Right hindlimb (tissue), 1 donor: ENCODE measurements around the gene KCNK13.
"Not testable (repeated sequence)": the region's sequence is repeated elsewhere in the genome, so short reads cannot be mapped to it uniquely, and the experiment has no call there.

ENCODE experiments used
- DNase-seq: peaks from one replicate; pipeline ENCODE4 v3.0.0-alpha.2; 2018

Gene KCNK13

GRCh38 chr14:90061685-90062126, at the start of gene KCNK13:
Gene KCNK13 (plus strand): TSS chr14:90061994. CDS start chr14:90062206, 212 bp downstream.
- DNase-seq: peak; percentile 48

- DNase-seq: no peak
Measured at GRCh38 chr14:90017371-90017770, 44.4 kb upstream of the KCNK13 start.

- DNase-seq: no peak
Measured at GRCh38 chr14:90019824-90020523, 41.8 kb upstream of the KCNK13 start.

DNA sequence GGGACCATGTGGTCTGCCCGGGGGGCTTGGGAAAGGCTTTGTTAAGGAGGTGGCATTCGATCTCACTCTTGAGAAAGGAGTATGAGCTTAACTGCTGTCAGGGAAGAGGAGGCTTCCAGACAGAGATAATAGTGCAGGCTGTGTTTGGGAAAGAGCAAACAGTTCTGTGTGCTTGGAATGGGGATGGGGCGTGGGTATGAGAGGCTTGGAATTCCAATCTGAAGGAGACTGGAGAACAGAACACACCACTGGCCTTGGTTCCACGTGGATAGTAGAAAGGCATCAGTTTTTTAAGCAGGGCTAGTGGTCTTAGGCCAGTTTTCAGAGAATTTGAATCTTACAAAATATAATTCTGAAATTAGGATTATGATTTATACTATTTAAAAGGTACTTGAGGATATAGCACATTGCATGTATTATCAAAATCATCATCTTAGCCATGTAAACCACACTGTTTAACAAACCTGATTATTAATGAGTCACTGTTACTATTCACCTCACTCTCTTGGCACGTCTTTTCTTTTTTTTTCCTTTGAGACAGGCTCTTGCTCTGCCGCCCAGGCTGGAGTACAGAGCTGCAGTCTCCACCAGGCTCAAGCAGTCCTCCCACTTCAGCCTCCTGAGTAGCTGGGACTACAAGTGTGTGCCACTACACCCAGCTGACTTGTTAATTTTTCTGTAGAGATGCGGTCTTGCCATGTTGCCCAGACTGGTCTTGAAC, 38.5 kb upstream of the KCNK13 start:
- no peak for DNase-seq

- no peak for DNase-seq
Measured at GRCh38 chr14:90024910-90025309, 36.9 kb upstream of the KCNK13 start.

GRCh38 chr14:90026608-90027007, 35.2 kb upstream of the KCNK13 start:
- not testable (repeated sequence) for DNase-seq

DNA sequence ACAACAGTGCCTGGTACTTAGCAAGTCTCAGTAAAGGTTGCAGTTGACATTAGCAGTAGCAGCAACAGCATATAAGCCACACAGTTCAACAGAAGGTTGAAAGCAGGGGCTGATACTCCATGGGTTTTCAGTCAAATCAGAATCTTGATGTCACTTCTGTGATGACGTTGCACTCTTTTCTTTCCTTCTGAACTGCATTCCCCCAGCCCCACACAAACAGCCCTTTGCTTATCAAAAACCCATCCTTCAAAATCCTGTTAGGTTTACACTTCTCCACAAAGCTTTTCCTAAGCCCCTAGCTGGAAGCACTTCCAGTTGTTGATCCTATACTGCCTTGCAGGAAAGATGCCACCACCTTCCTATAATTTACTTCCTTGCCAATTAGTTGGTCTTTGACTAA, 34.0 kb upstream of the KCNK13 start:
- no peak for DNase-seq

GRCh38 chr14:90034156-90034555, 27.6 kb upstream of the KCNK13 start:
- DNase-seq: no peak

- DNase-seq: no peak
Measured at GRCh38 chr14:90034835-90035525, 26.8 kb upstream of the KCNK13 start.

GRCh38 chr14:90039253-90040010, 22.4 kb upstream of the KCNK13 start:
- no peak for DNase-seq

- no peak for DNase-seq
Measured at GRCh38 chr14:90040411-90040810, 21.4 kb upstream of the KCNK13 start.

DNA sequence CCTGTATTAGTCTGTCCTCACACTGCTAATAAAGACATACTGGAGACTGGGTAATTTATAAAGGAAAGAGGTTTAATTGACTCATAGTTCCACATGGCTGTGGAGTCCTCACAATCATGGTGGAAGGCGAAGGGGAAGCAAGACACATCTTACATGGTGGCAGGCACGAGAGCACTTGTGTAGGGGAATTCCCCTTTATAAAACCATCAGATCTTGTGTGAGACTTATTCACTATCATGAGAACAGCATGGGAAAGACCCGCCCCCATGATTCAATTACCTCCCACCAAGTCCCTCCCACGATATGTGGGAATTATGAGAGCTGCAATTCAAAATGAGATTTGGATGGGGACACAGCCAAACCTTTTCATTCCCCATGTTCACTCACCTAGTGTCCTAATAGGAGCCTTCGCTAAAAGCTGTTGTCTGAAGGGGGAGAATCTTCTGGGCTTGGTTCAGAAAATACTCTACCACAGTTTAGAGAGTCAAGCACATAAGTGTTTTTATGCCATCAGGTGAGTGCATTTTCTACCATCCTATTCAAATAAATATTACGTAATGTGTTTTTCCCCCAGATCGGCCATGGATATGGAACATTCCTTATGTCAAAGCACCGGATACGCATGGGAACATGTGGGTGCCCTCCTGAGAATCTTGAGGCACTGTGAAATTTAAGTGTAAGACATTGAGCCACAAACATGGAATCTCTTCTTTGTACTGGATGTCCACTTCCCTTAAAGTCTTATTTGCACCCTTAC, 19.1 kb upstream of the KCNK13 start:
- no peak for DNase-seq

GRCh38 chr14:90045616-90046015, 16.2 kb upstream of the KCNK13 start:
- DNase-seq: no peak

DNA sequence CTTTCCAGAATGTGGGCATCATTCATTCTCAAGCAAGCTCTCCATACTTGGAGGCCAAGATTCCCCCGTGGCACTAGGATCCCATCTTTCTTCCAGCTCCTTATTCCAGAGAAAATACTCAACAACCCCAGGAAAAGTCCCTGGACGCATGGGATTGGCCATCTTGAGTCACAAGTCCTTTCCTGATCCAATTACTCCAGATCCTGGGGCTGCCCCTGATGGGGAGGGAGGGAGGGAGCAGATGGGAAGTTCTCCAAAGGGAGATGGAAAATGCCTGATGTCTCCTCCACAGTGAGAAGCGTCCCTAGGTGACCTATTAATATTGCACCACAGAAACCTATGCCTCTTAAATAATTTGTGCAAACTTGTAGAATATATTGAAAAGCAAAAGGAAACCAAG, 12.4 kb upstream of the KCNK13 start:
- DNase-seq: no peak

DNA sequence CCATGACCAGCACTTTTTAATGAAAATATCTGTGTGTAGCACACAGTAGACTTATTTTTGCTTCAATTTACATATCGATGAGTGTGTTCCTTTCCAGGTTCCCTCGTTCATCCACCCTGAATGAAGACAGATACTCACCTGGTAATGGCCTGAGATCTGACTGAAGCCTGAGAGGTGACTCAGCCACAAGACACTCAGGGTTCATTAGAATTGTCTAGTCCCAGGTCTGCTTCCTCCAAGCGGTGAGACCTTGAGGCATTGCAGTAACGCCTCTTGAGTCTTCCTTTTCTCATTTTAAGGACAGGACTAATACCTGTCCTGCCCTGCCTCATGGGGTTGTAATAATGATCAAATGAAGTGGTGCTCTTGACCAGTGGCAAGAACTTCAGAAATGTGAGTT, 11.5 kb upstream of the KCNK13 start:
- DNase-seq: no peak

DNA sequence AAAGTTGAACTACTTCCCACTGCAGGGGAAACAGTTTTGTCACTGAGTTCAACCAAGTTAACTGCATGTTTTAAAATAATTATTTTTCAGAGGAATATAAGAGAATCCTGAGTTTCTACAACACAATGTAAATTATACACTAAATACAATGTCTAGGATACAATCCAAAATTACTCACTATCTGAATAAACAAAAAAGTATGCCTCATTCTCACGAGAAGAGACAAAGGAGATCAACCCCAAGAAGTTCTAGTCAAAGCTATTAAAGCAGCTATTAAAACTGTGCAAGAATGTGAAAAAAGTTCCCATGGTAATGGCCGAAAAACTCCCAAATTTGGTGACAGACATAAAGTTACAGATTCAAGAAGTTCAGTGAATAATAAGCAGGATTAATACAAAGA, 8.8 kb upstream of the KCNK13 start:
- DNase-seq: no peak

GRCh38 chr14:90054803-90055202, 7.0 kb upstream of the KCNK13 start:
- DNase-seq: no peak

GRCh38 chr14:90056826-90057225, 5.0 kb upstream of the KCNK13 start:
- DNase-seq: no peak

DNA sequence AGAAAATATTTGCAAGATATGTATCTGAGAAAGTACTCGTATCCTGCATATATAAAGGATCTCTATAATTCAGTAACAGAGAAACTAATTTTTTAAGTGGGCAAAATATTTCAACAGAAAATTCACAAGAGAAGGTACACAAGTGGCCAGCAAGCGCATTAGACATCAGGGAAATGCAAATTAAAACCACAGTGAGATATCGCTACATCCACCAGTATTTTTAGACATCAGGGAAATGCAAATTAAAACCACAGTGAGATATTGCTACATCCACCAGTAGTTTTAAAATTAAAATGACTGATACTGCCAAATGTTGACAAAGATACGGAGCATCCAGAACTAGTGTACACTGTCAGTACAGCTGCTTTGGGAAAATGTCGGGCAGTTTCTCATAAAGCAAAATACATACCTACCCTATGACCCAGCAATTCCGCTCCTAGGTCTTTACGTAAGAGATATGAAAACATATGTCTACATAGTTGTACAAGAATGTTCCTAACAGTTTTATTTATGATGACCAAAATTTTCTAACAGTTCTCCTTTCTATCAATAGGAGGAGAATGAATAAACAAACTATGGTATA, 2.8 kb upstream of the KCNK13 start:
- DNase-seq: no peak

DNA sequence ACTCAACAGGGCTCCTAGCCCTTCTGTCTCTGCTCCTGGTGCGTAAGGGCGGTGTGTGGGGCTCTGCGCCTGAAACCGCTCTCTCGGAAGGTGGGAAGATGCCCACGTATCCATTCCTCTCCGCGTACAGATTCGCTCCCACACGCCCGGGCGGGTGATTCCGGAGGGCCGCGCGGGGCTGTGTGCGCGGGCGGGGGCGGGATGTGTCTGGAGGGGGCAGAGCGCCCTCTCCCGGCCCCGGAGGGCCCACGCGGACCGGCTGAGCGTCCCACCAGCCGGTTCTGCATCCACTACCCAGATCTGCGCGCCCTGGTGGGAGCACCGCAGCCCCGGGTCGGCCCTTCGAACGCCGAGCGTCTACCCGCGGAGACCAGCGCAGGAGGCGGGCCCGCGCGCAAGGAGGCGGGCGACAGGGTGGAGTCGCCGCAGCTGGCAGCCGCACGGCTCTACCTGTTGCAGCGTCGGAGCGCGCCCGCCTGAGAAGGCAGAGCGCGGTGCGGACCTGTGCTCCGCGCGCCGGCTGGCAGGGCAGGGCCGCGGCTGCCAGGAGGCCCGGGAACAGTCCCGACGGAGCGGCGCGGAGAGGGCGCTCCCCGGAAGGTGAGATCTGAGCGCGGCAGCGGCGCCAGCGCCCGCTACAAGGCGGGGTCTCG, 1.4 kb upstream of the KCNK13 start:
- peak; percentile 59 for DNase-seq

DNA sequence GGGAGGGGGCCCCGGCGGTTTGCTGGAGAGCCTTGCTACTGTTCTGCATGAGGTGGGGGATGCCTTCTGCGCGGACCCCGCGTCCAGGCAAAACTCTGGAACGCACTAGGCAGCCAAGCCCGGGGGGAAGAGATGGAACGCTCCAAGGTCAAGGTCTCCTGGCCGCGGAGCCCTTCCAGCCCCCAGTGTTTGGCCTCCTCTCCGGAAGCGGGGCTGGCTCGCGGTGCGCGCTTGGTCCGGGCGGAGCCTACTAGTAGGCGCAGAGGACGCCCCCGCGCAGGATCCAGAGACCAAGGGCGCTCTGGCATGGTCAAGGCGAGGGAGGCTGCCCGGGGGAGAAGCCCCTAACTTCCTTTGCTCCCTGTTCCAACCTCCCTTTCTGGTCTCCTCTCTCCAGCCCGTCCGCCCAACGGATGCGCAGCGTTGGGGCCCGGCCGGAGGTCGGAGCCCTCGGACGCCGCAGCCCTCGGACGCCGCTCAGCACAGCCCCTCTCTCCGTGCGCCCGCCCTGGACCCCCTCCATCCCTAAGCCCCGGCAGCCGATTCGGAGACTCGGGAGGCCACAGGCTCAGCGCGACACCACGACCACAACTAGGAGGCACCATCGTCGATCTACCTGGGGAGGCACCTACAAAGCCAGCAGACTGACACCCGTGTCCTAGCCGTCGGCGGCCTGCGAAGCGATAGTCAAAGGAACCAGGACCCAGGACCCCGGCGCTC, 669 bp upstream of the KCNK13 start:
- peak; percentile 28 for DNase-seq
